Measurements from ENCODE around the gene RAP2A.

The RAP2A gene

DNA sequence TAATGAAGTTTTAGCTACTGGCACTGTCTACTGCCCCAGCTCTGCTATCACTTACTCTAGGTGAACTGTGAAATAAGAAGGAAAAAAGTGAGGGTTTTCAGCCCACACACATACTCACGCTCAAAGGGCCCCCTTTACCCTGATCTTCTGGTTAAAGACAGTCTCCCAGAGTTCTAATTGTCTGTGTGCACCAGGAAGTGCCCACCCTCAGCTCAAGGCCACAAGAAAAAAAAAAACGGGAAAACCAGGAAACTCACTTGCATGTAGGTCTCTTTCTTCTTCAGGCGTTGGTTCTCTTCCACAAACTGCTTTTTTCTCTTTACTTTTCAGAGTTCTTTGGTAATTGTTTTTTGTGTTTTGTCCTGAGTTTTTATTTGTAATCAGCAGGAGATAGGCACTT is 22.1 kb downstream of the RAP2A start:
- DNase-seq = no peak

DNA sequence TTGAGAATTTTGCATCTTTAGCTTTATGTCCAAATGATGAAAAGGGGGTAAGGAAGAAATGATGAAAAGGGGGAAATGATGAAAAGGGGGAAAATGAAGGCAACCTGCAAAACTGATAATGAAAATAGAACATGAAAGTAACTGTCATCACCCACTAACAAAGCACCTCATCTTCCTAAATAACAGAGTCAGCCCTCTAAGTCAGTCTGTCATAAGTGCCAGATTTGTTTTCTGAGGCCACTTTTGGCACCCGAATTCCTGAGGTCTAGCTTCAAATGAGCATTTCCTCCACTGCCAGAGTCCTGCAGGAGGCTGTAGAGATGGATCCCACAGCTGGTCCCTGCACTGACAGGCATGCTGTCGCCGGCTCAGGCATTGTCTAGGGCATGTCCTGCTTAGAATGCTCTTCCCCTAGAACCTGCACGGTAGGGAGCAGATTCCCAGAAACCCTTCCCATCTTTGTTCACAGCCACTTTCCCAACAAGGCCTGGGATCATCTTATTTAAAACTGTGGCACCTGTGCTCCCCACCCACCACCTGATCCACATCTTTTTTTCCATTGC is 25.3 kb downstream of the RAP2A start:
- DNase-seq = no peak

DNA sequence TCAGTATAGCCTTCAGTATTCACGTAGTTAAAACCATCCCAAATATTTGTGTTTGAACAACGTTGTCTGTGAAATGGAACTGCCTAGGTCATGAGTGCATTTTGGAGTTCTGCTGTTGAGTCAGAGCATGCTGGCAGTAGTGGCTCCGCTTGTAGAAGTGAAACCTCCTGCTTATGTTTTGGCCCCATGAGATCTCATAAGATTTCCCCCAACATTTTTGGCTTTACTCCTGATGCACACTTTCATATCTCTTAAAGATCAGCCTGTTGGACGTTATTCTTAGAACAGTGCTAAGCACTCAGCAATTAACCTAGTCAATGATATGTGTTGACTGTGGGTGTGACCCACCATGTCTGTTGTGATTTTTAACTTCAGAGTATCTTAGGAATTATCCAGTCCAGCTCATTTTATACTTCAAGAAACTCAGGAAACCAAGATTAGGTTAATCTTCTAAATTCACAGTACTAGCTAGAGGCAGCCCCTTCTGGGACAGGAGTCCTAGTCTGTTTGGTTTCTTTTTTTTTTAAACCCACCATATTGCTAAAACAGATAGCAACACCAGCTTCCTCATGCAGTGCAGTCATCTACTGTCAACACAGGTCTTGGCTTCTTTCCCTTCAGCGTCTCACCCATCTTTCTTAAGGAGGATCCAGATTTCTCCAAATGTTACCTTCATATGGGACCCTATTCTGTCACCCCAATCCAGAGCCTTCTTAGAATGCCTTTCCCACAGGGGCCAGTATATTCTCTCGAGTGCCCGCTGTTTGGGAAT is 26.2 kb downstream of the RAP2A start:
- no peak for DNase-seq

DNA sequence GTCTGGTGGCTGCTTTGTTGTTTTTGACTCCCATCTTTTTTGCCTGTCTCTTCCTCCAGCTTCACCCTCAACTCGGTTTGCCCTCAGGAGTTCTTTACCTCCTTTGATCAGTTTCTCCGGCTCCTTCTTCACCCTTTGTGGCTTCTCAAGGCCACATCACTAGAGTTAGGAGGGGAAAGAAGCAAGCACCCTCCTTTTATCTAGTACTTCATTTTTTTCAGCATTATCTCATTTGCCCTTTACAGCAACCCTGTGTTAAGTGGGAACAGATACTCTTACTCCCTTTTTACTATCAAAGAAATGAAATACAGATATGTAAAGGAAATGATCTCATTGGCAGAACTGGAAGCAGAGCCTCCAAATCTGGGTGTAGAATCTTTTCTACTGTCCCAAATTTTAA is 26.9 kb downstream of the RAP2A start:
- no peak for DNase-seq

DNA sequence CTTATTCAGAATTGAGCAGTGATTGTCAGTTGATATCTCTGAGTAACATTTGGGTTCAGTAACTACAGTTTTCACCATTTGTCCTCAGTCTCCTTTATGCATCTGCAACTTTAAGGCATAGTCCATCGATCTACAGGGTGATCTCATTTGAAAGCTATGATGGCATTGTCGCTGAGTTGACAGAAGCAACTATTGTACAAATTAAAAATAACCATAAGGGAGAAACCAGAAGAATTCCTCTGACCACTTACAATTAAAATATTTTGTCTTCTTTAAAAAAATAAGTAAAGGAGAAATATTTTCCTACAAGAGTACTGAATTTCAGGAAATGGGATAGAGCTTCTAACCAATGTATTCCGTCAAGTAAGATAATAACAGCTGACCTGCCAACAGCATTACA is 30.6 kb downstream of the RAP2A start:
- DNase-seq = no peak

DNA sequence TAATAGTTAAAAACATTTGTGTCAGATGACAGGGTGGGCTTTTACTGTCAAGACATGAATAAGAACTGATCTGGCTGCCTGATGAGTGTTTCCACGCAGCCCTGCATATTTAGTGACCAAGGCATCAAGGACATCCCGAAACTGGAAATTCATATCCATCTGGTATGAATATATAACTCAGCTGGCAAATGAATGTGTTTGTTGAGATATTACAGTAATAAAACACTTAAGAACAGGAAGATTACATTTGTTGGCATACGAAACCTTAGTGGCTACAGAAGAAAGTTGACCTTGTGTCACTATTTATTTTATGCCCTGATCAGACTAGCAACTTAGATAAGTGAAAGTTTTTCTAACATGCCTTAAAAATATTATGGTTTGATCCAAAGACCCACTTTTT is 32.8 kb downstream of the RAP2A start:
- no peak for DNase-seq

DNA sequence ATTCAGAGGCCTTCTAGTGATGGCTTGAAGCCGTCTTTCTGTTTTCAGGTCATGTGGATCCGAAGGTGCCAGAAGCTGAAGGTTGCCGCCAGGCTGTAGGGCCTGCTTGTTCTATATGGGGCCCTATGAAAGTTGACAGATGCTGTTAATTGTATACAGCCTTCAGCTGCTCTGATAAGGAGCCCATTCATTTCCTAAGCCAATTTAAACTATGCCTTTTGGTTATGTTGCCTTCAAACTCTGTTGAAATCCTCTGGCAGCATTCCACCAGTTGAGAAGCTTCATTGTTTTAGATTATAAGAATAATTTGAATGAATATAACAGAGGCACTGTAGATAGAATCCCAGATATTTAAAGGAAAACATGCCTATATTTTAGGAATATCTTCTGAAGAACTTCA is 34.4 kb downstream of the RAP2A start:
- DNase-seq = no peak

DNA sequence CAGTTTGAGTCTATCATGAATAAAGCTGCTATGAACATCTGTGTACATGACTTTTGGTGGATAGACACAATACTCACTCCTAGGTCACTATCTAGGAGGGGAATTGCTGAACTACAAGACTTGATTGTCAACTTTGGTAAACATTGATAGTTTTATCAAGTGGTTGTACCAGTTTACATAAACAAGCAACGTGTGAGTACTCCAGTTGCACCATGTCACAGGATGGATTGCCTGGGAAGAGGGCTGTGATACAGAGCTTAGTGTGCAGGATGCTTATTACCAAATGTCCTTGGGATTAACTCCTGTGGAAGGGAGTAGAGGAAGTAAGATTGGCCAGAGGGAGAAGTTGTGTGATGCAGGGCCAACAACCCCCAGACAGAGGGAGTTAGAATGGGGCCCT is 37.7 kb downstream of the RAP2A start:
- DNase-seq = no peak

DNA sequence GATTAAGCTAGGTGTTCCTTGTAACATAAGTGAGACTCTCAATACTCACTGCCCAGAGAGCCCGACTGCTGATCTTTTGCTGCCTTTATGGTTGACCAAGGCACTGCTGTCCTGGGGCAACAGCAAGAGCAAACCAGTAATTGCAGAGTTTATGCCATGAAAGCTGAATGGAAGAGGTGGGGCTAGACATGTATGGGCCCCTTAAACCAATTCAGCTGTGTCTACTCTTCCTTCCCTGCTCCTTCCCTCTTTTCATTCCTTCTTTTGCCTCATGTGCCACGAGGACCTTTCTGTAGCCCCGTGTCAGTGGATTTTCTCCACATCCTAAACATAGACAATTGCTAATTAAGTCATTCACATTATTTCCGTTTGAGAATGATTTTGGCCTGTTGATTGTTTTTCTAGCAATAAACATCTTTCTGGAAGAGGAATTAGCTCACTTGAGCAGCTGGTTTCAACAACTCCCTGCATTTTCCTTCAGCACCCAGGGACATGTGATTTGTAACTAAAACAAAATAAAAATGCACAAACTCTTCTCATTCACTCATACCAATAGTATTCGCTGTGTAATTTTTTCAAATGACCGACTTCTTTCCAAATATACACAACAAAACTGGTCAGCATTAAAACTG is 40.5 kb downstream of the RAP2A start:
- DNase-seq = no peak

DNA sequence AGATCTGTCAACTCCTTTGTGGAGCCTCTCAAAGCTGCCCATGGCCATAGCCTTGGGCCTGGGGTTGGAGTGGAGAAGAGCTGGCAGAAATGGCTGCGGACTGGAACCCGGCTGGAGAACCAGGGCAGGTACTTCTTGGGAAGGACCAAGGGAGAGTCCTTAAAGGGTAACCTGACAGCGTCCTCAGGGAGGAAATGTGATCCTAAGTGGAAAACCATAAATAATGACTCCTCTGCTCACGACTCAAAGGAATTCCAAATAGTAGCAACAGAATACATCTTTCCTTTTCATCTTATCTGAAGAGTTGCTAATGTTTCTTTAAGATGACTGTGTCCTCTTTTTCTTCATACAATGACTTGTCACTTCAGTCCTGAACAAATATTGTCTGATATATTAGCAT is 41.0 kb downstream of the RAP2A start:
- no peak for DNase-seq

DNA sequence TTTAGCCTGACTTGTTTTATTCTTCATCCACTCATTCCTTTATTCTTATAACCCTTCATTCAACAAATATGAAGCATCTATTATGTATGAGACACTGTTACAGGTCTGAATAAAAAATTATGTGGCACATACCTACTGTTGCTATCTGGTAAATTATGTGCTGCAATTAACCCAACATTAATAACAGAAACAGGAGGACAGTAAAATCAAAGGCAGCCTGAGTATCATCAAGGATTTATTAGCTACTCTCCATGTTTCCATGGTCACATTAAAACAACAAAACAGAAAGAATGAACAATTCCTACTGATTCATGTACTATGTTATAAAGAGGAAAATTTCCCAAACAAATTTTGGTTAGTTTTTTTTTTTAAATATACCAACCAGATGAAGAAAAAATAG is 43.9 kb downstream of the RAP2A start:
- no peak for DNase-seq

DNA sequence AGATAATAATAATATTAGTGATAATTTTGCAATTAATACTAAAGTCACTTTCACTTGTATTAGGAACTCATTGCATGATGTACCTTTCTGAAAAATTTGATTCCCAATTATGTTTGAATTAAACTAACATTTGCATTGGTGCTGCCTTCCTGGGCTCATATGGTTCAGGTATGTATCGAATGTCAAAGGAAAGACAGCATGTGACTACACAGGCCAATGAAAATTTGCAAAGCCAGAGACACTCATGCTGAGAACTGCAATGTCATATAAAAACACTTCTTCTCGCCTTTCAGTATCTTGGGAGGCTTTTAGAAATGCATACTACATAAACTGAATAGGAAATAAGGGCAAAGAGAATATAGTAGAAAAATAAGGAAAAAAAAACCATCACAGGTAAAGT is 44.3 kb downstream of the RAP2A start:
- no peak for DNase-seq

DNA sequence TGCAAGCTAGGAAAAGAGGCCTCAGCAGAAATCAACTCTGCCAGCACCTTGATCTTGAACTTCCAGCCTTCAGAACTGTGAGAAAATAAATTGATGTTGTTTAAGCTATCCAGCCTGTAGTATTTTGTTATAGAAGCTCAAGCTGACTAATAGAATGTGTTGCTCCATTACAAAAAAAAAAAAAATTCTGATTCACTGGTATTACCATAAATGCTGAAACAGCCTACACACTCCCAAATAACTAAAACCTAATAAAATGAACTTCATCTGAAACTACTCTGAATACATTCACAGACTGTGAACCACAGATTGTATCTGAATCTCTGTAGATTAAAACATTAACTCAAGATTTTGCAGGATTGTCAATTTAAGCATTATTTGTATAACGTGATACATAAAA is 49.5 kb downstream of the RAP2A start:
- DNase-seq = no peak

DNA sequence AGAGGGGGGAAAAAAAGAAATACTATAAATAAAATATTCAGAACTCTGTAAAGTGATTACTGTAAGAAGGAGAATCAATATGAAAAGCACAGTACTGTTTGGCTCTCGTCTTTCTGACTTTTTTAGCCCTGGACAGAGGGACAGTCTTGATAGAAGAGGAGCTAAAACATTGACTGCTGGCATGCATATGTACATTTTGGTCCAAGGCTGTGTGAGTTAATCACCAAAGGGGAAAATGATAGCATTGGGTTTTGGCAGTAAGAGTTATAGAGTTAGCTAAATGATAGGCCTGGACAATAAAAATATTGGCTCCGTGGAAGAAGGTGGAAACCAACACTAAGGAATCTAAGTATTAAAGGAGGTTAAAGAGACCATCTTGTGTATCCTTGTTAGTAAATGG is 50.3 kb downstream of the RAP2A start:
- DNase-seq = no peak

DNA sequence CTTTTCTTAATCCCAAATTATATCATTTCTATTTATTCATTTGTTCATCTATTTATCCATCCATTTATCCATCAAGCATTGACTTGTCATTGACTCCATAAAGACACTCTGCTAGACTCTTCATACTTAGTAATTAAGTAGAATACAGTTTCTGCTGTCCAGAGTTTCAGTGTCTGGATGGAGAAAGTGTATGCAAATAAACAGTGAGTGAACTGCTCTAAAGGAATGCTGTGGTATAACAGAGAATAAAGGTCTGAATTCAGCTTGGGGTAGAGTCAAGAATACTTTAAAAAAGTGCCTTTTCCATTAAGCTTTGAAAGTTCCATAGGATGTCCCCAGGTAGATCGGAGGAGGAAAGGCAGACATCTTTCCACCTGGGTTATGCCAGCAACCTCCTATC is 51.4 kb downstream of the RAP2A start:
- DNase-seq = no peak

DNA sequence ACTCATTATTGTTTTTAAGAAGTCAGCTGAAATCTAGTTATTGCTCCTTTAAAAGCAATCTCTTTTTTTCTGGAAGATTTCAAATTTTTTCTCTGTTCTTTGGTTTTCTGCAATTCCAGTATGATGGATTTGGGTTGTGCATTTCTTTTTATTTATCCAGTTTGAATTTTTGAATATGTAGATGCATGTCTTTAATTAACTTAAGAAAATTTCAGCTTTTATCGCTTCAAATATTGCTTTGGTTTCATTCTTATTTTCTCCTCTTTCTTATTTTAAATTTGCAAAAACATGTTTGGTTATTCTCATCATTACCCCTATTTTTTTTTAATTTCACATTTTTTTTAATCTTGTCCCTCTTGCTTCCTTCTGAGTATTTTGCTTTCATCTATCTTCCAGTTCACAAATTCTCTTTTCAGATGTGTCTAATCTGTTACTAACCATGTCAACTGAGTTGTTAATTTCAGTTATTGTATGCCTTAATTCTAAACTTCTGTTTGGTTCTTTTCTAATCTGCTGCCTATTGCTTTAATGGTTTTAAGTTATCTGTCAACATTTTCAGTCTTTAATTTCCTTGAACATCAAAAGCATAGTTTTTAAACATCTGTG is 56.8 kb downstream of the RAP2A start:
- DNase-seq = no peak

DNA sequence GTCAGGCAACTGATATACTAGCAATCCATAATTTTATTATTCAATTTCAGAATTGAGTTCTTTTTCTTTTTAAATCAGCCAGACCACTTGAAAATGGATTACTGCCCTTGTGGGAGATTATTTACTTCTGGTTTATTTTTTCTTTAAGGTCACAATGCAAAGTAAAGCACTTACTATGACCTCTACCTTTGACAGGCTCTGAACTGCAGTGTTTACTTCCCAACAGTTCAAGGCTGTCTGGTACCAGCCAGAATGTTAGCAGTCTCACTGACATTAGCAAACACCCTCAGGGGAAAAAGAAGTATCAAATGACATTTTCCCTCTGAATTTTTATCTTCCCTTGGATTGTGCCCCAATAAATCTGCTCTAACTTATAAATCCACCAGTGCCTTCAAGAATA is 57.5 kb downstream of the RAP2A start:
- DNase-seq = no peak

DNA sequence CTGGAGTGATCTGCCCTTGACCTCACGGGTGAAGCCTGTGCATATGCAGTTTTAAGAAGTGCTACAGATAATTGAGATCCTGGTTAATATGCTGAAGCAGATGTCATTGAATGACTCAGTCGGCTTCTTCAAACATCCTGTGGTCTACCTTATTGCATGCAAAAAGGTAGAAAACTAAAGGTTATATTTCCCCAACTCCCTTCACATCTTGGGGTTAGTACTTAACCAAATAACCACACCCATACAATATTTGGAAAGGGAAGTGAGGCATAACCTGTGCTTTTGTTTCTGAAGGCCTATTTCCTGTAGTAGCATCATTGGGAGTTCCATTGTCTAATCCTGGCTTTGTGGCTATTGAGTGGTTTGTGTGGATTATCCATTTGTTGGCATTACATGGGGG is 58.3 kb downstream of the RAP2A start:
- no peak for DNase-seq

DNA sequence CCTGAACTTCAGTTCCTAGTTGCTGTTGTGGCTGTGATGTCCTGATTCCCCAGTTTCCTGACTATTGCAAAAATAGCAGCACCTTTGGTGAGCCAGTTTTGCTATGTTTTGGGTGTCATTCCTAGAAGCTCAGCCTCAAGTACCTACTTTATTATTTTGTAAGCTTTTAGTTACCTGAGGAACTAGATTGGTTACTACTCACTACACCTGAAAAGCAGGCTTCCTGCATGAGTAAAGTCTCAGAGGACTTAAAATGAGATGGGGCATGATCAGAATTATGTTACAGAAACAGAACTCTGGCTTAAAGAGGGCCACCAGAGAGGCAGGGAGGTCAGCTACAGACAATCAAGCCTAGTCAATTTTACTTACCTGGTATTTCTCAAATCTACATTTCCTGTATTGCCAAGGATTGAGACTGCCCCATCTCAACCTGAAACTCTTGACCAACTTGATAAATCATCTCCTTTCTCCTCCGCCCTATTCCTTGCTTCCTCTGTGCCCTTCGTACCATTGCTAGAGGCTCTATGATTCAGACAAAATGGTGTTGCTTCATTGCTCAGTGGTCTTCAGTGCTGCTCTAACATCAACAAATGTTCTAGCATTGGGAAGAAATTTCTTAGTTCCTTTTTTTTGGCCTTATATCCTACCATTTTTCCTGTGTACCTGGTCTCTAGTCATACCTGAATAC is 58.9 kb downstream of the RAP2A start:
- no peak for DNase-seq

DNA sequence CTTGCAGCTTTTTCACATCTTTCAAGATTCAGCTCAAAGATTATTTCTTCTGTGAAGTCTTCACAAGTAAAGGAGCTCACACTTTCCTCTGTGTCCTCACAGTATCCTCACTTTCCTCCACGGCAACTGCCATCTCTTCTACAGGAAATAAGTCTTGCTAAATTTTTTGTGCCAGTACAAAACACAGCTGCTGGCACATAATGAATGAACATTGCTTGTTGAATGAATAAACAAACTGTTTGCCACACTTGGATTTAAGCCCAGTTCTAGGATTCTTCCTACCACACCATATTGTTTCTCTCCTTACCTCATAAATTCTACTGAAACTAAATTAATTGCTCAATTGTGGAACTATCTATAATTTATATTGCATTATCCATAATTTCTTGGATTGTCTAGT is 59.5 kb downstream of the RAP2A start:
- no peak for DNase-seq

DNA sequence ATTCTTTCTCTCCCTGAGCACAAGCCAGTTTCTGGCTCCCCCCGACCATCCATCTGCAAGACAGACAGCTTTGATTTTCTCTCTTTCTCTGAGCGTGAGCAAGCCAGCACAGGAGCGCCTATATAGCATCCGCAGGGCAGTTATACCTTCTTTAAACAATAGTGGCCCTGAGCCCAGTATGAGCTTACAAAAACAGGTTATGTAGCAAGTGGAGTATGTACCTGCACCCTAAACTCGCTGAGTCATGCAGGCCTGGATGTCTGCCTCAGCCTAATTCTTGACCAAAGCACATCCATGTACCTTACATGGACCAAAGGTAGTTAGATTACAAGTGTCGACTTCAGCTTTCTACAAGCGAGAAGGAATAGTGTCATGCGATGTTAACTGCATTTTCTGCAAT is 61.7 kb downstream of the RAP2A start:
- no peak for DNase-seq

DNA sequence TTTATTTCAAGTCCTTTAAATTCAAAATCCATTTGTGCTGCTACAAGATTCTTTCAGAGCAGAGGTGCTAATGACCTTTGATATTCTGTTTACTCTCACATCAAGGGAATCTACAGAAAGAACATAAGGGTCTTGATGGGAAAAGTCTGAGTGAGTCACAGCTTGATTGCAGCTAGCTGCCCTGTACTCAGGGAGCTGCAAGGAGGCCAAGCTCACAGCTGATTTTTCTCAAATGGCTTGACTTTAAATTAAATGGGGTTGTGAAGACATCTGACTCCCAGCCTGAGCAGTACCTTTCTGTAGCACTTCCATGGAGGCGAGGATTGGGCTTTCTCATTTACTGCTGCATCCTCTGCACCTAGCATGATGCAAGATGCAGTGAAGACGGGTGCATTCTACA is 62.5 kb downstream of the RAP2A start:
- DNase-seq = no peak

DNA sequence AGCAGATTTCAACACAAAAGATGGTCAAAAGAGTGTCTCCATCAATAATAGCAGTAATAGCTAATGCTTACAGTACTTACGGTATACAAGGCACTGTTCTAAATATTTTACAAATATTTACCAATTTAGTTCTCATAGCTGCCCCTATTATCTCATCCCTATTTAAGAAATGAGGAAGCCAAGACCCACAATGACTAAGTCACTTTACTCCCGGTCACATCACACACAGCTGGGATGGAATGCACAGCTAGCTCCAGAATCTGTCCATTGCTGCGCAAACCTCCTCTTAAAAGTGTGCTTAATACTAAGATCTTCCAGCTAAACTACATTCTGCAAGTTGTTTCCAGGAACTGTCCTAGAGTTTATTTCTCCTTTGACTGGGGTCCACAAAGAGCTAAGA is 63.4 kb downstream of the RAP2A start:
- DNase-seq = no peak

DNA sequence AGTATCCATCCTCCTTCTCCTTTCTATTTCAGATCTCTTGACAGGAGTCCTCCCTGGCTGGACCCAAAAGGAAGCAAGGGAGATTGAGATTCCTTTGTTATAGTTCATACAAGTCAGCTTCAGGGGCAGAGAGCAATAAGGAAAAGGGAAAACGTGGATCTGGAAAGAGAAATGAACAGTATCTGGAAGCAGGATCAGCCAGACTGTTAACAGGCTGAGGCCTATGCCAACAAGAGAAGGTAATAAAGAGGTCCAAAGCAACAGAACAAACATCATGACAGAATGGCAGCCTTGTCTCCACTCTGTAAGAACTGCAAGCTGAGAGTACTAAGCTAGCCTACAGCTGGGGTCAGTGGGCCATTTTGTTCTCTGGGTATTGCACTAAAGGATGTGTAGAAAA is 64.5 kb downstream of the RAP2A start:
- no peak for DNase-seq

Measured in NCI-H1436 treated with DMSO at 0.1 percent for 48 hours (cell line).